Endothelial cell of umbilical vein (primary cell): ENCODE measurements around the gene HOXC11. TPM values are rescaled to one million over a fixed set of nuclear protein-coding genes. Genes with fewer than 3 reads are reported as not detected.

Source experiments
- BruUV-seq: library from RNA; stranded (reverse); fragments of 400-500 nt; replicated peaks from 2 replicates; lab custom pipeline; 2021; lab: Mats Ljungman, UMichigan
- CTCF ChIA-PET: fragments of 300-600, 350-600 bp; sonication (Branson Sonifier 250); formaldehyde crosslinking; loops from one replicate; lab custom pipeline; 2021; ENCODE audit warnings: antibody characterized with exemption, inconsistent platforms; lab: Charles Lee
- POLR2A ChIA-PET: fragments of 300-600, 350-600 bp; sonication (Branson Sonifier 250); formaldehyde crosslinking; loops from one replicate; lab custom pipeline; 2021; ENCODE audit warnings: antibody characterized with exemption, inconsistent platforms; lab: Charles Lee
- DNase-seq: peaks from one replicate; pipeline ENCODE4 v3.0.0-alpha.2; 2011; ENCODE audit warnings: low read depth, low spot score
- FAIRE-seq: peaks from 2 replicates; lab custom pipeline; 2011; peaks lifted over from hg19 to GRCh38; lab: Jason Lieb, UNC
- H2AFZ ChIP-seq: 2 replicates; pipeline ENCODE4 v1.6.0; 2012; ENCODE audit warnings: low read depth, low read length, control low read depth, inconsistent platforms
- H3K27ac ChIP-seq: 2 replicates; pipeline ENCODE4 v1.5.1; 2011; ENCODE audit warnings: low read depth, mild to moderate bottlenecking, control low read depth, low read length, moderate library complexity; ENCODE audit not compliant: insufficient read depth
- H3K27me3 ChIP-seq, 2 experiments: 2 replicates each; pipeline versions ENCODE4 v1.6.0 to v1.6.1; 2011; ENCODE audit warnings: low read length in 2 of 2, mixed read lengths in 1 of 2; ENCODE audit not compliant: control insufficient read depth in 2 of 2, insufficient read depth in 2 of 2
- H3K36me3 ChIP-seq, 2 experiments: 2 replicates in 1 of 2; 3 replicates in 1 of 2; pipeline ENCODE4 v1.5.1; 2011; ENCODE audit warnings: low read length in 2 of 2, mild to moderate bottlenecking in 1 of 2, moderate library complexity in 1 of 2; ENCODE audit not compliant: control insufficient read depth in 2 of 2, insufficient read depth in 2 of 2; ENCODE audit errors: extremely low read depth in 1 of 2
- H3K4me1 ChIP-seq: 3 replicates; pipeline ENCODE4 v1.5.1; 2011; ENCODE audit warnings: mild to moderate bottlenecking, low read length; ENCODE audit not compliant: control insufficient read depth, insufficient read depth; ENCODE audit errors: extremely low read depth
- H3K4me2 ChIP-seq: 2 replicates; pipeline ENCODE4 v1.6.1; 2011; ENCODE audit warnings: low read length, control low read depth, mixed read lengths; ENCODE audit not compliant: insufficient read depth
- H3K4me3 ChIP-seq, 3 experiments: fragments of 200-600 bp in 1 of 3; sonication (generic), shearing (Covaris generic) in 1 of 3; replicated peaks in 1 of 3; 2 replicates each; pipeline ENCODE4 v1.5.1; 2011 to 2016; ENCODE audit warnings: control low read depth in 3 of 3, low read length in 3 of 3, mild to moderate bottlenecking in 2 of 3, inconsistent platforms in 1 of 3, low read depth in 1 of 3, moderate library complexity in 1 of 3; ENCODE audit not compliant: insufficient read depth in 1 of 3
- H3K79me2 ChIP-seq: 2 replicates; pipeline ENCODE4 v1.6.0; 2012; ENCODE audit warnings: low read length, inconsistent platforms; ENCODE audit not compliant: control insufficient read depth, insufficient read depth
- H3K9ac ChIP-seq: replicated peaks from 2 replicates; pipeline ENCODE3; 2011; ENCODE audit warnings: low read length, control low read depth; ENCODE audit not compliant: insufficient read depth; ENCODE audit errors: extremely low read depth
- H3K9me1 ChIP-seq: replicated peaks from 3 replicates; pipeline ENCODE4 v1.6.0; 2011; ENCODE audit warnings: mild to moderate bottlenecking, low read length; ENCODE audit not compliant: control insufficient read depth, insufficient read depth; ENCODE audit errors: extremely low read depth
- H3K9me3 ChIP-seq: replicated peaks from 2 replicates; pipeline ENCODE4 v1.5.1; 2012; ENCODE audit warnings: low read length, inconsistent platforms; ENCODE audit not compliant: control insufficient read depth, insufficient read depth
- H4K20me1 ChIP-seq: replicated peaks from 2 replicates; pipeline ENCODE3; 2011; ENCODE audit warnings: mild to moderate bottlenecking, low read length; ENCODE audit not compliant: control insufficient read depth, insufficient read depth; ENCODE audit errors: extremely low read depth
- EZH2 ChIP-seq: IDR thresholded peaks from 2 replicates; pipeline ENCODE4 v1.6.1; 2012; ENCODE audit warnings: borderline replicate concordance, low read depth, mild to moderate bottlenecking, moderate library complexity, low read length, inconsistent platforms; ENCODE audit not compliant: severe bottlenecking
- FOS ChIP-seq: IDR thresholded peaks from 2 replicates; pipeline ENCODE4 v1.6.1; 2011; ENCODE audit warnings: mild to moderate bottlenecking, low read length, moderate library complexity, borderline replicate concordance; ENCODE audit not compliant: insufficient read depth
- GATA2 ChIP-seq: IDR thresholded peaks from 2 replicates; pipeline ENCODE4 v1.7.0; 2011; ENCODE audit warnings: low read depth, mild to moderate bottlenecking, moderate library complexity, mixed read lengths, low read length; ENCODE audit not compliant: insufficient read length, insufficient read depth
- JUN ChIP-seq: IDR thresholded peaks from 2 replicates; pipeline ENCODE4 v1.6.1; 2011; ENCODE audit warnings: borderline replicate concordance, low read depth; ENCODE audit not compliant: insufficient read length, insufficient read depth
- MYC ChIP-seq: IDR thresholded peaks from one replicate; pipeline ENCODE4 v1.6.1; 2011; ENCODE audit warnings: mild to moderate bottlenecking, low read depth, low read length
- POLR2A ChIP-seq: IDR thresholded peaks from 2 replicates; pipeline ENCODE4 v1.6.1; 2012; ENCODE audit warnings: low read depth, mild to moderate bottlenecking, control low read depth, low read length
- POLR2AphosphoS5 ChIP-seq: IDR thresholded peaks from 2 replicates; pipeline ENCODE4 v1.6.1; 2012; ENCODE audit warnings: low read depth, mild to moderate bottlenecking, control low read depth, low read length, moderate library complexity; ENCODE audit not compliant: insufficient read depth
- dilution Hi-C: fragments of 300-500 bp; cut with MboI; formaldehyde crosslinking; loops from one replicate; pipeline ENCODE4 v1.15.0; 2019; ENCODE audit warnings: low sequenced_read_pairs; ENCODE audit not compliant: extremely low pct_ligation_motif_present
- intact Hi-C: fragments of 100-400 bp; cut with micrococcal nuclease; formaldehyde crosslinking; loops from one replicate; pipeline ENCODE4 v1.10.0; 2022
- polyA plus RNA-seq, 4 experiments: library from polyadenylated mRNA; depleted of rRNA in 3 of 4; stranded (reverse) in 3 of 4; unstranded in 1 of 4; fragments of >200 nt; gene quantifications; 2 replicates each; pipeline versions ENCODE4 v1.2.1 to v1.2.3, GENCODE V29; 2011 to 2012; ENCODE audit warnings: missing spikeins in 1 of 4
- total RNA-seq: library from RNA; stranded (reverse); gene quantifications from 2 replicates; pipeline ENCODE4 v1.2.3, GENCODE V29; 2021
- TF ChIP-seq, protein P1 (sequence below): IDR thresholded peaks from 2 replicates; pipeline ENCODE4 v1.6.1; 2011; ENCODE audit not compliant: insufficient read depth, insufficient read length
- TF ChIP-seq, protein P2 (sequence below), 2 donors: IDR thresholded peaks; 1 replicate in 1 of 2; 2 replicates in 1 of 2; pipeline ENCODE4 v1.5.1; 2011; ENCODE audit warnings: low read length in 2 of 2, mild to moderate bottlenecking in 2 of 2, moderate library complexity in 2 of 2, control low read depth in 1 of 2, inconsistent platforms in 1 of 2, low read depth in 1 of 2; ENCODE audit not compliant: insufficient read depth in 1 of 2; ENCODE audit errors: extremely low read depth in 1 of 2

Gene HOXC11
- total and polyA plus RNA-seq, 2 donors (not counting 3 experiments of a cell fraction or from before 2014, with no cell fraction given): not detected

DNA sequence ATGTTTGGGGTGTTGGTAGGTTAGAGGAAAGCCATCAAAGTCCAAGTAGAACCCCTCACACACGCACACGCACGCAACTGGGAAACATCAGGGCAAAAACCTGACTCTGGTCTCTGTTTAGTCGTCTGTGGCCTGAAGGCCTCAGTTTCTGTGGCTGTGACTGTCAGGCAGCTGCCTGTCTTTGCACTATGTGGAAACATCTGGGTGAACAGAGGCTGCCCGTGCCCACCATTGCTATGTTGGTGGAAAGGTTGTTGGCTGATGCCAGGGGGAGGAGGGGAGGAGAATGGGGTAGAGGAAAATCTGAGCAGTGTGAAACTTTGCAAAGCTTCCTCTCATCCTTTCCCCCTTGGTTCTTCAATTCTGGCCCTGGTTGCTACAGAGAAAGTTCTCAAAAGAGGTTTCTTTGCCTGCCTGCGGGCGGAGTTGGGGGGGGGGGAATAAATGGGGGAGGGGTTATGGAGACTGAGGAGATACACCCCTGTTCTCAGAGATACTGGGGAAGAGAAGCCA is 19.5 kb downstream of the HOXC11 start:
- intact Hi-C loops: no loop called here

More for the DNA sequence above, 19.5 kb downstream of the HOXC11 start:
- no peaks in the 10 kb centered on the region for H3K4me1 ChIP-seq
- dilution Hi-C loops: no loop called here
- H3K79me2 ChIP-seq: no peaks in the 10 kb centered on the region
- no peak overlapping the region for H3K4me2 ChIP-seq
- H4K20me1 ChIP-seq: no peaks in the 10 kb centered on the region
- H3K27ac ChIP-seq: no peak overlapping the region
- ChIA-PET POLR2A (no interaction called here), CTCF (interaction anchor here (0.7 to 4.3 kb wide), 5 partner anchors 8 to 407 kb away, joined by 3 to 24 read pairs (median 8); partner anchors contain the start of gene HOXC9)
- no TSS peak for BruUV-seq
- no peak overlapping the region for H3K4me3 ChIP-seq
- no peak for DNase-seq
- TF ChIP-seq EZH2 (no peak), MYC (no peak), POLR2AphosphoS5 (no peak), FOS (no peak), GATA2 (no peak), JUN (no peak), POLR2A (no peak)
- TF ChIP-seq, protein P1, sequence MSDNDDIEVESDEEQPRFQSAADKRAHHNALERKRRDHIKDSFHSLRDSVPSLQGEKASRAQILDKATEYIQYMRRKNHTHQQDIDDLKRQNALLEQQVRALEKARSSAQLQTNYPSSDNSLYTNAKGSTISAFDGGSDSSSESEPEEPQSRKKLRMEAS: no peak
- TF ChIP-seq, protein P2, sequence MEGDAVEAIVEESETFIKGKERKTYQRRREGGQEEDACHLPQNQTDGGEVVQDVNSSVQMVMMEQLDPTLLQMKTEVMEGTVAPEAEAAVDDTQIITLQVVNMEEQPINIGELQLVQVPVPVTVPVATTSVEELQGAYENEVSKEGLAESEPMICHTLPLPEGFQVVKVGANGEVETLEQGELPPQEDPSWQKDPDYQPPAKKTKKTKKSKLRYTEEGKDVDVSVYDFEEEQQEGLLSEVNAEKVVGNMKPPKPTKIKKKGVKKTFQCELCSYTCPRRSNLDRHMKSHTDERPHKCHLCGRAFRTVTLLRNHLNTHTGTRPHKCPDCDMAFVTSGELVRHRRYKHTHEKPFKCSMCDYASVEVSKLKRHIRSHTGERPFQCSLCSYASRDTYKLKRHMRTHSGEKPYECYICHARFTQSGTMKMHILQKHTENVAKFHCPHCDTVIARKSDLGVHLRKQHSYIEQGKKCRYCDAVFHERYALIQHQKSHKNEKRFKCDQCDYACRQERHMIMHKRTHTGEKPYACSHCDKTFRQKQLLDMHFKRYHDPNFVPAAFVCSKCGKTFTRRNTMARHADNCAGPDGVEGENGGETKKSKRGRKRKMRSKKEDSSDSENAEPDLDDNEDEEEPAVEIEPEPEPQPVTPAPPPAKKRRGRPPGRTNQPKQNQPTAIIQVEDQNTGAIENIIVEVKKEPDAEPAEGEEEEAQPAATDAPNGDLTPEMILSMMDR (IDR thresholded peaks at IDR 0.05; ENCODE audit: extremely low read depth in 1 of 2, insufficient read depth in 1 of 2, low read depth in 1 of 2, low read length in 2 of 2): no peak
- no peaks in the 10 kb centered on the region for H3K9me3 ChIP-seq
- no peak overlapping the region for H2AFZ ChIP-seq
- no peaks in the 10 kb centered on the region for H3K9me1 ChIP-seq
- FAIRE-seq: no peak
- H3K27me3 ChIP-seq: peaks cover 94 to 98% of the 10 kb centered on the region in 2 experiments
- no peaks in the 10 kb centered on the region for H3K36me3 ChIP-seq
- no peak overlapping the region for H3K9ac ChIP-seq
